ENCODE results near the gene PCDHA7.

DNA sequence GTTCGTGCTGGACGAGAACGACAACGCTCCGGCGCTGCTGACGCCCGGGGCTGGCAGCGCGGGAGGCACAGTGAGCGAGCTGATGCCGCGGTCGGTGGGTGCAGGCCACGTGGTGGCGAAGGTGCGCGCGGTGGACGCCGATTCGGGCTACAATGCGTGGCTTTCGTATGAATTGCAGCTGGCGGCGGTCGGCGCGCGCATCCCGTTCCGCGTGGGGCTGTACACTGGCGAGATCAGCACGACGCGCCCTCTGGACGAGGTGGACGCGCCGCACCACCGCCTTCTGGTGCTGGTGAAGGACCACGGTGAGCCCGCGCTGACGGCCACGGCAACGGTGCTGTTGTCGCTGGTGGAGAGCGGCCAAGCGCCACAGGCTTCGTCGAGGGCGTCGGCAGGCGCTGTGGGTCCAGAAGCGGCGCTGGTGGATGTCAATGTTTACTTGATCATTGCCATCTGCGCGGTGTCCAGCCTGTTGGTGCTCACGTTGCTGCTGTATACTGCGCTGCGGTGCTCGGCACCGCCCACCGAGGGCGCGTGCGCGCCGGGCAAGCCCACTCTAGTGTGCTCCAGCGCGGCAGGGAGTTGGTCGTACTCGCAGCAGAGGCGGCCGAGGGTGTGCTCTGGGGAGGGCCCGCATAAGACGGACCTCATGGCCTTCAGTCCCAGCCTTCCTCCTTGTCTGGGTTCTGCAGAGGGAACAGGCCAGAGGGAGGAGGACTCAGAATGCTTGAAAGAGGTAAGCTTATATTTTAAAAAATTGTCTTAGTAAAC lies 50.0 kb downstream of the PCDHA7 start:
- TF ChIP-seq, protein P1, sequence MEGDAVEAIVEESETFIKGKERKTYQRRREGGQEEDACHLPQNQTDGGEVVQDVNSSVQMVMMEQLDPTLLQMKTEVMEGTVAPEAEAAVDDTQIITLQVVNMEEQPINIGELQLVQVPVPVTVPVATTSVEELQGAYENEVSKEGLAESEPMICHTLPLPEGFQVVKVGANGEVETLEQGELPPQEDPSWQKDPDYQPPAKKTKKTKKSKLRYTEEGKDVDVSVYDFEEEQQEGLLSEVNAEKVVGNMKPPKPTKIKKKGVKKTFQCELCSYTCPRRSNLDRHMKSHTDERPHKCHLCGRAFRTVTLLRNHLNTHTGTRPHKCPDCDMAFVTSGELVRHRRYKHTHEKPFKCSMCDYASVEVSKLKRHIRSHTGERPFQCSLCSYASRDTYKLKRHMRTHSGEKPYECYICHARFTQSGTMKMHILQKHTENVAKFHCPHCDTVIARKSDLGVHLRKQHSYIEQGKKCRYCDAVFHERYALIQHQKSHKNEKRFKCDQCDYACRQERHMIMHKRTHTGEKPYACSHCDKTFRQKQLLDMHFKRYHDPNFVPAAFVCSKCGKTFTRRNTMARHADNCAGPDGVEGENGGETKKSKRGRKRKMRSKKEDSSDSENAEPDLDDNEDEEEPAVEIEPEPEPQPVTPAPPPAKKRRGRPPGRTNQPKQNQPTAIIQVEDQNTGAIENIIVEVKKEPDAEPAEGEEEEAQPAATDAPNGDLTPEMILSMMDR (IDR thresholded peaks at IDR 0.05): no peak
- no peak for TF ChIP-seq POLR2A (IDR thresholded peaks at IDR 0.05)

All from right lobe of liver (tissue), 4 donors.